ENCODE data around the gene SLC1A2. TPM values are rescaled to one million over a fixed set of nuclear protein-coding genes. Genes with fewer than 3 reads are reported as not detected.
"Not testable (repeated sequence)": the region's sequence is repeated elsewhere in the genome, so short reads cannot be mapped to it uniquely, and the experiment has no call there.

Gene SLC1A2
- total RNA-seq, 2 donors from 2014 or later = 0.63 to 2.5 TPM

DNA sequence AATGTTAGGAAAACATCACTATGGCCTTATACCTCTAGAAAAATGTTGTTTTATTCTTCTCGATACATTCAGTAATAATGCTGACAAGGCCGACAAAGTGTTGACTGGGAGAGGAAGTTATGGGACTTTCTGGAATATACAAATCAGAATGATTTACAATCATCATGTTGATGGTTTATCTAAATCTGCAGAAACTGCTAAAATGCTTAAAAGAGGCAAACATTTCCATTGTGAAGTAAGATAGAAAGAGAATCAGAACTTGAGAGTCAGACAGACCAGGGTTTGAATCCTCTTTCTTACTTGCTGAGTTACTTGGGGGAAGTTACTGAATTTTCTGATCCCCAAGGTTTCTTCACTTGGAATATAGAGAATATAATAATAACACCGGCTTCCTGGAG lies 191.0 kb downstream of the SLC1A2 start:
- TF ChIP-seq, protein P1, sequence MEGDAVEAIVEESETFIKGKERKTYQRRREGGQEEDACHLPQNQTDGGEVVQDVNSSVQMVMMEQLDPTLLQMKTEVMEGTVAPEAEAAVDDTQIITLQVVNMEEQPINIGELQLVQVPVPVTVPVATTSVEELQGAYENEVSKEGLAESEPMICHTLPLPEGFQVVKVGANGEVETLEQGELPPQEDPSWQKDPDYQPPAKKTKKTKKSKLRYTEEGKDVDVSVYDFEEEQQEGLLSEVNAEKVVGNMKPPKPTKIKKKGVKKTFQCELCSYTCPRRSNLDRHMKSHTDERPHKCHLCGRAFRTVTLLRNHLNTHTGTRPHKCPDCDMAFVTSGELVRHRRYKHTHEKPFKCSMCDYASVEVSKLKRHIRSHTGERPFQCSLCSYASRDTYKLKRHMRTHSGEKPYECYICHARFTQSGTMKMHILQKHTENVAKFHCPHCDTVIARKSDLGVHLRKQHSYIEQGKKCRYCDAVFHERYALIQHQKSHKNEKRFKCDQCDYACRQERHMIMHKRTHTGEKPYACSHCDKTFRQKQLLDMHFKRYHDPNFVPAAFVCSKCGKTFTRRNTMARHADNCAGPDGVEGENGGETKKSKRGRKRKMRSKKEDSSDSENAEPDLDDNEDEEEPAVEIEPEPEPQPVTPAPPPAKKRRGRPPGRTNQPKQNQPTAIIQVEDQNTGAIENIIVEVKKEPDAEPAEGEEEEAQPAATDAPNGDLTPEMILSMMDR (IDR thresholded peaks at IDR 0.05) = no peak
- Histone ChIP-seq H3K27me3 (no peaks in the 10 kb centered on the region), H3K9me3 (no peaks in the 10 kb centered on the region), H3K27ac (peak overlapping the region in 1 of 2 donors; percentile 6), H3K36me3 (no peaks in the 10 kb centered on the region), H3K4me3 (no peak overlapping the region), H3K4me1 (peaks cover 0 to 3% of the 10 kb centered on the region in 2 donors)
- no peak for DNase-seq (ENCODE audit: low spot score)

DNA sequence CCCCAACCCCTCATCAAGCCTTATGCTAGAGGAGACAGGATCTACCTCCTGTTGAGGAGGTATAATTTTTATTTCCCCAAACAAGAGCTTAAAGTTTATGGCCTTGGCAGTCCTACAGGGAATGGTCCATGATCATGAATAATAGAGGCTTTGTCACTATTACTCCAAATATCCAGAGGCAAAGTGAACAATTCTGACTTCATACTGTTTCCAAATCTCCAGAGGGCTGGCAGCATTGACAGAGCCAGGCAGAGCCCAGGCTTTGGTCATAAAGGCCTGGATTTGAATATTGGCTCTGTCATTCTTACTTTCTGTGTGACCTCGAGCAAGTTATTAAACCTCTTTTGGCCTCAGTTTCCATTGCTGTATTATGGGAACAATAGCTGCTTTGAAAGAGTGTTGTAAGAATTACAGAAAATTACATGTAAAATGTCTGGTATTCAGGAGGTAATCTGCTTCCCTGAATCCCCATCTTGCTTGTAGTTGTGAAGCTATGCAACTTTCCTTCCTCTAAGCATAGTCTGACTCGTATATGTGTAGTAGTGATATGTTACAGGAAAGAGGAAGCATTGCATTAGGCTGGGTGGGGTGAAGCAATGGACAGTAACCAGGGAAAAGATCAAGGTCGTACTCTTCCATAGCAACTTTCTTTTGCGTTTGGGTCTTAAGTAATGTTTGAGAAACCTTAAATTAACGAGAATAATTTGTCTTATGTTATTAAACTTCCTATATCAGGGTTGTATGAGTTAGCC lies 191.6 kb downstream of the SLC1A2 start:
- no peaks in the 10 kb centered on the region for H3K27me3 ChIP-seq
- peaks cover 0 to 6% of the 10 kb centered on the region in 2 donors for H3K4me1 ChIP-seq
- TF ChIP-seq, protein P1 (IDR thresholded peaks at IDR 0.05) = no peak
- no peak for DNase-seq (ENCODE audit: low spot score)
- no peak overlapping the region for H3K4me3 ChIP-seq
- no peaks in the 10 kb centered on the region for H3K36me3 ChIP-seq
- no peaks in the 10 kb centered on the region for H3K9me3 ChIP-seq
- peak overlapping the region in 1 of 2 donors; percentile 6 for H3K27ac ChIP-seq

DNA sequence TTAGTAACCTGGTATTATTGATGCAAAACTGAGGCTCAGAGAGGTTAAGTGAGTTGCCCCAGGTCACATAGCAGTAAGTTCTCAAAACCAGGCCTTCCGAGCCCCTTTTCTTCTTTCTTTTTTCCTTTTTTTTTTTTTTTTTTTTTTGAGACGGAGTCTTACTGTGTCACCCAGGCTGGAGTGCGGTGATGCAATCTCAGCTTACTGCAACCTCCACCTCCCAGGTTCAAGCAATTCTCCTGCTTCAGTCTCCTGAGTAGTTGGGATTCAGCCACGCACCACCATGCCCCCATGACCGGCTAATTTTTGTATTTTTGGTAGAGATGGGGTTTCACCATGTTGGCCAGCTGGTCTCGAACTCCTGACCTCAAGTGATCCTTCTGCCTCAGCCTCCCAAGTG lies 192.6 kb downstream of the SLC1A2 start:
- H3K9me3 ChIP-seq; H3K36me3 ChIP-seq; H3K27me3 ChIP-seq; H3K4me3 ChIP-seq; H3K27ac ChIP-seq; H3K4me1 ChIP-seq; DNase-seq (ENCODE audit: low spot score): not testable (repeated sequence)

DNA sequence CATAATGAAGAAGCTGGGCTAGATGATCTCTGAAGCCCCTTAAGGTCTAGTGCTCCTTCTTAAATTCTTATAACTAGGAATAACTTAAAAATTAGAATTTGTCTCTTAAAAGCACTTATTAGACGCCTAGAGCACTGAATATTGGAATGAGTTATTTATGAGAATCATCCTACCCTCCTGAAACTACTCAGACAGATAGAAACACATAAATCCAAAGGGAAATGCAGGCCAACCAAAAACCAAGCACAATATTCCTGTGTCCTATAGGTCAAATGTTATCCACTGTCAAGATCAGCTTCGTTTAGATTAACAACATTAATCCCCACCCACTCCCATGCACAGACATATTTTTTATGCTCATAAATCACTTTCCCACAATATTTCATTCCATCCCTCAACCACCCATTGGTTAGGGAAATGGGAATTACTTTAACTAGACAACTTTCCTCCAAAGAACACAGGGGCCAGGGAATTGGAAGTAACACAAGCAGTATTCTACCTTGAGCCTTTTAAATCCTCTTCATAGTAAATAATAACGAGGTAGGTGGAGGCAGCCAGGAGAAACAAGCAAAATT lies 193.3 kb downstream of the SLC1A2 start:
- H3K27ac ChIP-seq = no peak overlapping the region
- H3K36me3 ChIP-seq = peaks cover 12% of the 10 kb centered on the region
- peaks cover 0 to 6% of the 10 kb centered on the region in 2 donors for H3K4me1 ChIP-seq
- H3K4me3 ChIP-seq = no peak overlapping the region
- TF ChIP-seq, protein P1 (IDR thresholded peaks at IDR 0.05) = no peak
- DNase-seq (ENCODE audit: low spot score) = no peak
- H3K9me3 ChIP-seq = no peaks in the 10 kb centered on the region
- no peaks in the 10 kb centered on the region for H3K27me3 ChIP-seq

DNA sequence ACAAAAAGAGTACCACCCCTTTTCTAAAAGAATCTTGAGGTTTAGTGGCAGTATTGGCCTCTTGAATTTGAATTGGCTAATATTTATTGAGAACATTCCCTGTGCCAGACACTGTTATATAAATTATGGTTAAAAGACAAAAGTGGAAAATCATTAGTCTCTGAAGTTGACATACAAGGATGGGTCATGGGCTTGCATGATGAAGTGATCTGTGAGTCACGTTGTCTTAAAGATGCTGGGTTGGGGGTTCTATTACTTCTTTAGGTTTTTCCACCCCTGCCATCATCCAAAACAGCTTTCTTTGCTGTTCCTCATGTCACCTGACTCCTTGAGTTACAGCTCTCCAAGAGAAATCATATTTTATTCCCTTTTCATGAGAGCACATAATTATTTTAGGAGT lies 195.4 kb downstream of the SLC1A2 start:
- peaks cover 0 to 6% of the 10 kb centered on the region in 2 donors for H3K4me1 ChIP-seq

DNA sequence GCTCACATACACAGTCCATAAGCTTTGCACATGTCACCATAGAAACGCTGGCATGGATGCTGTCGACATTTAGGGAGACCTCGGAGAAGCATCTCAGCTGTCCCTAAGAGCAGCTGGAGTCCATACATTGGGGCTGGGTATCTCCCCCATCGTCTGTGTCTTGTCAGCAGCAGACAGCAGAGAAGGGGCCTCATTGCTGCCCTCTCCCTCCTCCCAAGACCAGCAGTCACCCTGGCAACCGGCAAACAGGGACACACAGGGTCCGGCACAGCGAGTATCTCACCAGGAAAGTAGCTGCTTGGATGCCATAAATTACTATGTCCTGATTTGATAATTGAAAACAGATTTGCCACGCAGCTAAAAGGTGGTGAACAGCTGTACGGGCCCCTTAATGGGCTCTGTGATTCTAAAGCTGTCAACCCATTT lies 196.0 kb downstream of the SLC1A2 start:
- peaks cover 0 to 6% of the 10 kb centered on the region in 2 donors for H3K4me1 ChIP-seq
- H3K9me3 ChIP-seq = no peaks in the 10 kb centered on the region
- DNase-seq (ENCODE audit: low spot score) = no peak
- no peaks in the 10 kb centered on the region for H3K27me3 ChIP-seq
- no peak overlapping the region for H3K27ac ChIP-seq
- H3K4me3 ChIP-seq = no peak overlapping the region
- peaks cover 21% of the 10 kb centered on the region for H3K36me3 ChIP-seq
- TF ChIP-seq, protein P1 (IDR thresholded peaks at IDR 0.05) = no peak

More for the DNA sequence above, 195.4 kb downstream of the SLC1A2 start:
- TF ChIP-seq, protein P1 (IDR thresholded peaks at IDR 0.05) = no peak
- H3K9me3 ChIP-seq = no peaks in the 10 kb centered on the region
- no peak overlapping the region for H3K27ac ChIP-seq
- H3K4me3 ChIP-seq = no peak overlapping the region
- no peaks in the 10 kb centered on the region for H3K27me3 ChIP-seq
- H3K36me3 ChIP-seq = peaks cover 21% of the 10 kb centered on the region
- DNase-seq (ENCODE audit: low spot score) = no peak
